GM19240 (cell line): ENCODE data around the gene TET3.

Experiments used
- DNase-seq: peaks from one replicate; pipeline ENCODE4 v3.0.0; 2011; ENCODE audit warnings: low spot score; ENCODE audit not compliant: insufficient read length

The TET3 gene

GRCh38 chr2:73987109-73987947, 2.6 kb downstream of the TET3 start:
- DNase-seq, result no peak

GRCh38 chr2:73987948-73988700, 3.4 kb downstream of the TET3 start:
- no peak for DNase-seq

GRCh38 chr2:73989972-73990371, 5.3 kb downstream of the TET3 start:
- DNase-seq, result no peak

- DNase-seq, result no peak
Observed at GRCh38 chr2:73990531-73990930, 5.8 kb downstream of the TET3 start.

DNA sequence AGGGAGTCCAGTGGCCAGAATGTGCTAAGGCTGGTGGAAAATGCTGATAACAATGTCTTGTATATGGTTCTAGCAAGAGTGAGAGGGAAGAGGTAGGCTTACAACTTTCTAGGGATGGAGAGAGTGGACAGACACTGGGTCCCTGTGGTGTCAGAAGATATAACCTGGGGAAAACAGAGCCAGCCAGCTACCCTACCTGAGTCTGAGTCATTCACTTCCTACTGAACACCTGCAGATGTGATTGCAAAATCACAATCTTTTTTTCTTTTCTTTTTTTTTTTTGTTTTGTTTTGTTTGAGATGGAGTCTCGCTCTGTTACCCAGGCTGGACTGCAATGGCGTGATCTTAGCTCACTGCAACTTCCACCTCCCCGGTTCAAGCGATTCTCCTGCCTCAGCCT, 7.3 kb downstream of the TET3 start:
- no peak for DNase-seq

- no peak for DNase-seq
Observed at GRCh38 chr2:73993376-73993775, 8.7 kb downstream of the TET3 start.

DNA sequence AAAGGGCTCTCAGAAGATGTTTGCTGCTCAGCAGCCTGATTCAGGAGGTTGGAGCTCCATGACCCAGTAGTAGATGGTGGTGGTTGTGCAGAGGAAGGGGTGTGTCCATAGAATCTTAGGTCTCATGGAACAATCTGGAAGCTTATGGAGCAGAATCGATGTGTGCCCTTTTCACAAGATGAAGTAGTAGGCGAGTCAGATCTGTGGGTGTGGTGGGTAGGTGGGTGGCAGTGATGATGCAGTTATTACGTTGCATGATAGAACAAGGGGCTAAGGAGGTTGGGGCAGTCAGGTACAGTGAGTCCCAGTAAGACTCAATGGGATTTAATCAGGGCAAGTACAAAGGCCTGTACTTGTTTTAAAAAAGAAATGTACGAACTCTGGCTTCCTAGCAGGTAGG, 9.1 kb downstream of the TET3 start:
- DNase-seq, result no peak

- DNase-seq, result no peak
Observed at GRCh38 chr2:73994178-73994831, 9.6 kb downstream of the TET3 start.

GRCh38 chr2:73995810-73996209, 11.1 kb downstream of the TET3 start:
- no peak for DNase-seq

DNA sequence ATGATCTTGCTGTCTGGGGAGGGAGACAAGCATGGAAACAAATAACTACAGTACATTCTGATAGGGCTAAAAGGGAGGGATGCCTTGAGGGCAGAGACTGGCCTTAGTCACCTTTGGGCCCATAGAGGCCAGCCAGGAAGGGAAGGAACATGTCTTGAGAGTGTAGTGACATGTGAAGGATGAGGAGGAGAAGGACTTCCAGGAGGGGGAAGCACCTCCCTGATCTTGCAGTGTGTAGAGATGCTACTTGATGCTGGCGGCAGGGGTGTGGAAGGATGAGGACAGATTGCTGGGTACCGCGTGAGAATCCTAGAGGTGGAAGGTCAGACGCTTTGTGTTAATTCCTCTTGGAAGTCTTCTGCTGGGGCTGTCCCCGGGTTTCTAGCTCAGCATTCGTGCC, 13.1 kb downstream of the TET3 start:
- DNase-seq, result no peak

DNA sequence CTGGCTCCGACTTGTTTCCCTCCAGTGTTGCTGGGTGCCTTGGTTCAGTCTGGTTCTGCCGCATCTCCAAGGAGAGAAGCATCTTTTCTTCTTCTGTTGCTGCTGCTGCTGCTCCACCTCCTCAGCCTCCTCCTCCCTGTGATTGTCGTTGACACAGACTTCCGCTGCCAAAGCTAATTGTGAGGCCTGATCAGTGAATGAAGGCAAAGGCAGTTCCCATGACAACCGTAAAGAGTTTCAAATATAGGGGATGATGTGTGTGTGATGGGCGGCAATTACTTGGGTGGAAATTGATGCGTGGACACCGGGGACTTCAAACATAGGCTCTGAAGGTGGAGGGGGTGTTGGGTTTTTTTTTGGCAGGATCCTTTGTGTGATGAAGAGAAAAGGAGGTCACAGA, 13.7 kb downstream of the TET3 start:
- DNase-seq, result no peak

DNA sequence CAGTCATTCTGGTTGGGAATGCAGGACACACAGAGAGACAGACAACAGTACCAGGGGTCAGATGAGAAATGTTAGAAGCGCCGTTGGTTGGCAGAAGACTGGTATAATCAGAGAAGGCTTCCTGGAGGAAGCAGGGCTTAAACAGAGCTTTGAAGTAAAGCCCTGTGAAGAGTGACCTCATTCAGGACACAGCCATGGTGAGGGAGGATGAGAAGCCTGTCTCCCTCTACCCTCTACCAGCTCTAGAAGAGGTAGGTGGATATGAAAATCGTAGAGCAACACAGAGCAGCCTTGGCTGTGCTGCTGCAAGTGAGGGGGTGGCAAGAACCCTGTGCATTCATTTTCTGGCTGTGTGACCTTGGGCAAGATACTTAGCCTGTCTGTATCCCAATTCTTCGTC, 14.2 kb downstream of the TET3 start:
- no peak for DNase-seq

DNA sequence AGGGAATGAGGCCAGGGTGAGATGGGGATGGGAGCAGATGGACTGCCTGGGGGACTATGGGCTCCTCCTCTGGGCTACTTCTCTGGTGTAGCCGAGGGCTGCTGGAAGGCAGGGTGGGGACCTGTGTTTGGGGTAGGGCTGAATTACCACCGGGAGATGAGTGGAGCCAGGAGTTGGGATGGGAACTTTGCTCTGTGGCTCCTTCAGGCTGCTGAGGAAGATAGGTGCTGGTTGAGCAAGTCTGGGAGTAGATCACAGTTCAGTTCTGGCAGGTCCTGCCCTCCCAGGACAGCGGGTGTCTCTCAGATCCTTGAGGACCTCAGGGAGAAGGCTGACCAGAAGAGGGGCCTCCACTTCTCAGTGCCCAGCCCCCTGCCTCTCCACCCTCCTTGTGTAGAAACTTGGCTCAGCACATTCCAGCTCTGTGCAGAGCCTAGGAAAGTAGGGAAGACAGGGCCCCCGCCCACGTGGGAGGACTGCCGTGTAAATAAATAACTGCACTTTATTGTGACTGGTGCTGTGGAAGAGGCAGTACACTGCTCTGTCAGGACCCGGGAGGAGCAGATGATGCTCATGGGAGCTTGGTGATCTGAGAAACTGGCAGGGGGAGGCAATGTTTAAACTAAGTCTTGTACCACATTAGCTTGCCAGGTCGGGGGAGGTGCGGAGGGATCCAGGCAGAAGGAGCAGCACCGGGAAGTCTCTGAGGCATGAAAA, 15.3 kb downstream of the TET3 start:
- DNase-seq, result no peak

DNA sequence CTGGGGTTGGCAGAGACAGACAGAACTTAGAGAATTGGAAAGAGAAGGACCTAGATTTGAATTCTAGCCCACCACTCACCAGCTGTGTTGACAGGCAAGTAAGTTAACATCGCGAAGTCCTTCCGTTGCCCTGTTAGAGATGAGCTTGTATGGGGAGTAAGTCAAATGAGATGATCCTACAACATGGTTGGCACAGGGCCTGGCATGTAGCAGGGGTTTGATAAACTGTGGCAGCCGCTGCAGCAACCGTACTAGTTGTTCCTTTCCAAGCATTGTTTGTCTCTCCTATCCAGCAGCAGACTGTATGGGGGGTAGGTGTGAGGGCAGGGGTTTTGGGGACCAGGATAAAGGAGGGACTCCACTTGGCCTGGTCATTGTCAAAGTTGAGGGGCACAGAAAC, 16.0 kb downstream of the TET3 start:
- no peak for DNase-seq

DNA sequence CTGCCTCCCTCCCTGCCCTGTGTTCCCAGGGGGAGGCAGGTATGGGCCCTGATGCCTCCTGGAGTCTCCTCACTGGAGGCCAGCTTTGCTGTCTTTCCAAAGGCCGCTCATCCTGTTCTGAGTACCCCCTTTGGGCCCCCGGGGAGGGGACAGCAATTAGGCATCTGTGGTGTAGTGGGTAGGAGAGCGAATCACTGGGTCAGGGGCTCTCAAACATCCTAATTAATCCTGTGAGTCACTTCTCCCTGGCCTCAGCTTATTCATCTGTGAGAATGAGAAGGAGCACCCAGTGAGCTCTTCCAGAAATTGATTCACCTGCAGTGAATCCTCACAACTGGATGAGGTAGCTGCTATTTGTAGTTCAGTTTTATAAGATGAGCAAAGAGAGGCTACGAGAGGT, 16.4 kb downstream of the TET3 start:
- DNase-seq, result no peak

- DNase-seq, result no peak
Observed at GRCh38 chr2:74001781-74002504, 17.2 kb downstream of the TET3 start.

GRCh38 chr2:74002505-74003421, 18.1 kb downstream of the TET3 start:
- peak; percentile 75 for DNase-seq

DNA sequence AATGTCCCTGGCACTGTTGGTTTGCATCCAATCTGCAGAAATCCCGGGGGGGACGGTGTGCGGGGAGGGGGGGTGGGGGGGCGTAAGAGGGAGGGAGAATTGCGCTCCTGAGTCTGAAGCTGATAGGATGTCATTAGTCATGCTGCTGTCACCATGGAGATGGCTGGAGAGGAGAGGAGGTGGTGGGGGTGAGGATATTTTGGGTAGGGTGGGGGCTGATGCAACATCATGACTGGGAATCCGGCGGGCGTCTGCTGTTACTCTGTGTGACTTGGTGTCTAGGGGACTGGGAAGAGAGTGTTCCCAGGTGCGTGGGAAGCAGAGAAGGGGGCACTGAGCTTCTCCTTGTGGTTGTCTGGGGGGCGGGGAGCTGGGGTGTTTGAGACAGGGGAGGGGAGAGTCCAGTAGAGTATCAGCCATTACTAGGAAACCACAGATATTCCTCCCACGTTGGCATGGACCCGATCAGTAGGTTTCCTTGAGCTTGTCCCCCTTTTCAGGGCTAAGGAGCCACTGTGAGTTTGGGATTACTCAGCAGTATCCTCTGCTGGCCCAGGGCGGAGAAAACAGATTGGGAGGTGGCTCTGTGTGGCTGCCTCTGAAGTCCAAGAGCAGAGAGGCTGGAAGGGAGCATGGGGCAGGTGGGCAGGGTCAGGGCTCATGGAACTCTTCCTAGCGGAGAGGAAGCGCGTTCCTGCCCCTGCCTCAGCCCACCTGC, 18.9 kb downstream of the TET3 start:
- DNase-seq, result no peak
